Choroid plexus epithelial cell (primary cell): Measurements from ENCODE around the gene CEP41.
A peak's percentile ranks its signal among the peaks of the same experiment; 100 is the strongest.

Experiments used
- DNase-seq: peaks from one replicate; pipeline ENCODE4 v3.0.0-alpha.2; 2010; ENCODE audit warnings: low read depth
- H3K4me3 ChIP-seq: 2 replicates; pipeline ENCODE4 v1.5.1; 2011; ENCODE audit warnings: low read depth, mild to moderate bottlenecking, control low read depth, low read length, moderate library complexity
- TF ChIP-seq, protein P1 (sequence below): conservative IDR thresholded peaks from 2 replicates; pipeline ENCODE4 v1.5.1; 2011; ENCODE audit warnings: low read depth, mild to moderate bottlenecking, control low read depth, inconsistent platforms, low read length, moderate library complexity

Gene CEP41, protein sequence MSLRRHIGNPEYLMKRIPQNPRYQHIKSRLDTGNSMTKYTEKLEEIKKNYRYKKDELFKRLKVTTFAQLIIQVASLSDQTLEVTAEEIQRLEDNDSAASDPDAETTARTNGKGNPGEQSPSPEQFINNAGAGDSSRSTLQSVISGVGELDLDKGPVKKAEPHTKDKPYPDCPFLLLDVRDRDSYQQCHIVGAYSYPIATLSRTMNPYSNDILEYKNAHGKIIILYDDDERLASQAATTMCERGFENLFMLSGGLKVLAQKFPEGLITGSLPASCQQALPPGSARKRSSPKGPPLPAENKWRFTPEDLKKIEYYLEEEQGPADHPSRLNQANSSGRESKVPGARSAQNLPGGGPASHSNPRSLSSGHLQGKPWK

DNA sequence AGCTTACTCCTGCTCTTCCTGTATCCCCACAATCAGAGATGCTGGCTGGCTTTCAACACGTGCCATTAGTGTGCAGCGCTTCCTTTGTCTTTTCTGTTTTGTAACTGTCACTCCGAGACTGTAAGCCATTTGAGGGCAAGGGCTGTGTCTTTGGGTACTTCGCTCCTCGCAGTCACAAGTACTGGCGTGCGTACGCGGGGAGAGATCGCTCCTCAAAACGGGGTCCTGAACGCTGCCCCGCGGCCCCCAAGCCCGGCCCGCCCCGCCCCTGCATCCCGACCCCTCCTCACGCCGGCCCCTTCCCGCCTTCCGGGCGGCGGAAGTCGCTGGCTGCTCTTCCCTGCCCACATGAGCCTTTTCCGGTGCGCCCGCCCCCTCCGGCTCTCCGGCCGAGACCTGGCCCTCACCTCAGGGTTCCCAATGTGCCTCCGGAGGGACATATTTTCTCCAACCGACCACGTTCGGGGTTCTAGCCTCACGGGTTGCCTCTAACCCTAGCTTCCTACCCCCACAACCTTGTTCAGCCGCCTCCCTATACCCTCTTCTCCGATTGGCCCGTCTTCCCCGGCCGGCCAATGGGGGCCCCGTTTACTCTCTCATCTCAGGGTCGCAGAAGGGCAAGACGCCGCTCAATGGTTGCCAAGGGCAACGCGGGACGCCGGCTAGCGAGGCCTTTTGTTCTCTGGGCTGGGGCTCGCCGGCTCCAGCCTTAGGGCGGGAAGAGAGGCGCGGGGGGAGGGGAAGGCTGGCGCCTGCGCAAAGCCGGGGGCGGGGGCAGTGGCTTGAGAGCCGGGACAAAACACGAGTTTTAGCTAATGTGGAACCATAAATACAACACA lies at the start of gene CEP41:
CEP41 (minus strand) TSS at position 490 of the 839 bp plus-strand sequence; CDS start at position 440, 50 bp downstream.
- peak within 1 kb of the TSS; percentile 85 for H3K4me3 ChIP-seq
- TF ChIP-seq, protein P1, sequence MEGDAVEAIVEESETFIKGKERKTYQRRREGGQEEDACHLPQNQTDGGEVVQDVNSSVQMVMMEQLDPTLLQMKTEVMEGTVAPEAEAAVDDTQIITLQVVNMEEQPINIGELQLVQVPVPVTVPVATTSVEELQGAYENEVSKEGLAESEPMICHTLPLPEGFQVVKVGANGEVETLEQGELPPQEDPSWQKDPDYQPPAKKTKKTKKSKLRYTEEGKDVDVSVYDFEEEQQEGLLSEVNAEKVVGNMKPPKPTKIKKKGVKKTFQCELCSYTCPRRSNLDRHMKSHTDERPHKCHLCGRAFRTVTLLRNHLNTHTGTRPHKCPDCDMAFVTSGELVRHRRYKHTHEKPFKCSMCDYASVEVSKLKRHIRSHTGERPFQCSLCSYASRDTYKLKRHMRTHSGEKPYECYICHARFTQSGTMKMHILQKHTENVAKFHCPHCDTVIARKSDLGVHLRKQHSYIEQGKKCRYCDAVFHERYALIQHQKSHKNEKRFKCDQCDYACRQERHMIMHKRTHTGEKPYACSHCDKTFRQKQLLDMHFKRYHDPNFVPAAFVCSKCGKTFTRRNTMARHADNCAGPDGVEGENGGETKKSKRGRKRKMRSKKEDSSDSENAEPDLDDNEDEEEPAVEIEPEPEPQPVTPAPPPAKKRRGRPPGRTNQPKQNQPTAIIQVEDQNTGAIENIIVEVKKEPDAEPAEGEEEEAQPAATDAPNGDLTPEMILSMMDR, result no peak

DNA sequence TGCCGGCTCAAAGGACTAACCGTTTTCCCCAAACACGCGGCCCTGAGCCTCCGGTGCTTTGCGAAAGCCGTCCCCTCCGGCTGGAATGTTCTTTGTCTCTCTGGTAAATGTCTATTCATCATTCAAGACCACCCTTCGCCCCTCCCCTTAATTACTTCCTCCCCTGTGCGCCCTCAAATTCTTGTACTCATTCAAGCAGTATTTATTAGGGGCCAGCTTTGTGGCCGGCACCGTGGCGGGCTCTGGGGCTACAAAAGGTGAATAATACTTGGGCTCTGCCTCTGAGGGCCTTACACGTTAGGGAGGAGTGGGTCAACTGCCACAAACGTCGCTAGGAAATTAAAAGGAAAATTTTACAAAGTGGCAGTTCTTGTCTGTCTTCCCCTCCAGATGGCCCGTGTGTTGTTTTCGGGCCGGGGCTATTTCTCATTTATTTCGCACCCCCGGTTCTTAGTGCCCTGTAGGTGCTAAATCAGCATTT lies 49.5 kb upstream of the CEP41 start:
- peak overlapping the region; percentile 32 for H3K4me3 ChIP-seq
- TF ChIP-seq, protein P1, result no peak
- no peak for DNase-seq

More for the DNA sequence above, at the start of gene CEP41:
- peak; percentile 99 for DNase-seq

DNA sequence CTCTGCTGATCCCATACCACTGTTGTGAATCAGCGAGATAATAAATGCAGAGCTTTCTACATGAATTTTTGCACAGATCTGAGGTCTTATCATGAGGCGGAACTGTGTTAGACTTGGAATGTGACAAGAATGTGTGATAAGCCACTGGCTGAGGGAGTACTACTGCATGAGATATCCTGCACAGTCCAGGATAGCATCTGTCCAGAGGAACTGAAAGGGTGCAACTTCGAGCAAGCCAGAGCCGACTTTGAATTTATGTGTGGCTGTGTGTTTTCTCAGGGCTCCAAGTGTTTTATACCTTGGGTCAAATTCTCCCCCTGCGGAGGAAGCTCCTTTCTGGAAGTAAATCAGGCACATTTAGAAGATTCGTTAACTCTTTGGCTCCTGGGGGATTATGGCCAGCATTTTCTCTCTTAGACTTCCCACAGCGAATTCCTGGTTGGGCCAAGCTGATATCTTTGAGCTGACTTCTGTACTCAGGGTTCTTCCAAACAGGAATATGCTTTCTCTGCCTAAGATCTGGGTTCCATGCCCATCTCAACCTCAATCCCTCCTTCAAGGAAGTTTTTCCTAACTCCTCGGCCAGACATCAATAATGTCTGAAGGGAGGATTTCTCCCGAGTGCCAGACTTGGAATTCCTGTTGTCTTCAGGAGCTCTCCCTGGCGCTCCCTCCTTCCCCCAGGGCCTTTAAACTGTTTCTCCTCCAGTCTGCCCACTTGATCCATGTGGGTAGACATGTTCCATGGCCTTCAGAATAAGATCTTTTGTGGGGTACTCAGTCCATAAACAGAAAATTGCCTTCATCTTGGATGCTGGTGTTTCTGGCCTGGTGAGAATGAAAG lies 48.5 kb upstream of the CEP41 start:
- TF ChIP-seq, protein P1, result no peak
- DNase-seq, result peak; percentile 92
- H3K4me3 ChIP-seq, result no peak overlapping the region

DNA sequence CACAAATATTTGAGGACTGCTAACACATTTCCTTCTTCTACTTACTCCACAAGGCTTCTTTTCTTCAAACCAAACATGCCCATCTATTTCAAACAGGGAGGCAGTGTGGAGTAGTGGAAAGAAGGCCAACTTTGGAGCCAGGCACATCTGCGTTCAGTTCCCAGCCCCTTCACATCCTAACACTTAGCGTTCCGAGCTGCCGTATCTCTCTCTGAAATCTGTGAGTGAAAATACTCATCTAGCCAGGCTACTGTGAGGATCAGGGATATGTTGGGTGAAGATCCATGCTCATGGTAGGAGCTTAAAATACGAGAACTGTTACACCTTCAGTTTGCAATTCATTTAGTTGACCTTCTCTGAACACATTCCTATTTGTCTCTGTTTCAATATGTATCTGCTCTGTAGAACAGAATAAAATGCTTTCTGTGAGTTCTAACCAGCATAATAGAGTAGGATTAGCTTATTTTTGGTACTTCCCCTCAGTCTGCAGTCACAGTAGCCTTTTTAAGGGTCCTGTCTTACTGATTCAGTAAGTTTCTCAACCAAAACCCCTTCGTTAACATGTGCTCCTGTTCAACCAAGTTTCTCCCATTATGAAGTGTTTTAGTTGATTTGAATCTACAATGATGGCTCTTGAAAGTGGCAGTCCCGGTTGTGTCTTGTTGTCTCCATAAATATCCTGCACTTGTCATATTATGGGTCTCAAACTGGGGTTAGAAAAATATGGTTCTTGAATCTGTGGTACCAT lies 47.8 kb upstream of the CEP41 start:
- no peak for DNase-seq
- TF ChIP-seq, protein P1, result no peak
- no peak overlapping the region for H3K4me3 ChIP-seq

DNA sequence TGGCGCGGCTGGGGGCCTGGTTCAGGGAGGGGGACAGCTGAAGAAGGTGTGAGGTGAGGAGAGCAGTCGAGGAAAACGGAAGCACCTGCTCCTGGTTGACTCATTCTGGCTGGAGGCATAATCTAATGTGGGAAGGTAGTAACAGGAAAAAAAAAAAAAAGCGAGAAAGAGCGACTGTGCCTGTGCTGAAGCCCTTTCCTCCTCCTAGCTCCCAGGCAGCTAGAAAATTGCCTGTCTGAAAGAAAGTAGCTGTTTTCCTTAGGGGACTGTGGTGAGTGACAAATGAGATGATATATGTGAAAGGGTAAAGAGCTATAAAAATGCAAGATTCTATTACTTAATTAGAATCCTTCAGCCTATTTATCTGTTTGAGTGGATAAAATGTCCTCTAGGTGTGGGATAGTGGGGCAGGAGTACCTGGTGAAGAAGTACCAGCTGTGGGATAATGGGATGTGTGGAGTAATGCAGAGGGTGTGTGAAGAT lies 46.2 kb upstream of the CEP41 start:
- no peak for DNase-seq
- peak overlapping the region; percentile 50 for H3K4me3 ChIP-seq
- TF ChIP-seq, protein P1, result no peak
